HepG2 (cell line): ENCODE data around the gene MLX. TPM values are rescaled to one million over a fixed set of nuclear protein-coding genes. Genes with fewer than 3 reads are reported as not detected.

Experiments
- ARHGAP35 ChIP-seq: sonication (generic); formaldehyde crosslinking; IDR thresholded peaks from 2 replicates; pipeline ENCODE4 v1.9.0; 2022; ENCODE audit warnings: mild to moderate bottlenecking, inconsistent platforms, moderate library complexity, missing genetic modification reagents, borderline replicate concordance
- ELK4 ChIP-seq: sonication (generic); formaldehyde crosslinking; IDR thresholded peaks from 2 replicates; pipeline ENCODE4 v1.9.0; 2021; ENCODE audit warnings: missing genetic modification reagents, borderline replicate concordance
- GLI4 ChIP-seq: sonication (generic); formaldehyde crosslinking; IDR thresholded peaks from 2 replicates; pipeline ENCODE4 v1.5.1; 2020; ENCODE audit warnings: missing genetic modification reagents, mild to moderate bottlenecking, moderate library complexity, borderline replicate concordance
- GZF1 ChIP-seq: sonication (generic); formaldehyde crosslinking; IDR thresholded peaks from 2 replicates; pipeline ENCODE4 v1.5.1; 2020; ENCODE audit warnings: mild to moderate bottlenecking, missing genetic modification reagents
- KIAA2018 ChIP-seq: sonication (generic); formaldehyde crosslinking; IDR thresholded peaks from 2 replicates; pipeline ENCODE4 v1.5.0; 2020; ENCODE audit warnings: mild to moderate bottlenecking, missing genetic modification reagents, borderline replicate concordance
- MAZ ChIP-seq, 2 experiments: sonication (generic) in 1 of 2; formaldehyde crosslinking in 1 of 2; IDR thresholded peaks; 2 replicates each; pipeline versions ENCODE4 v1.5.0 to v1.6.1; 2012 to 2020; ENCODE audit warnings: low read depth in 2 of 2, mild to moderate bottlenecking in 2 of 2, borderline replicate concordance in 1 of 2, improper control_type of control experiment in 1 of 2, low read length in 1 of 2, missing genetic modification reagents in 1 of 2, moderate library complexity in 1 of 2
- MIER3 ChIP-seq: IDR thresholded peaks from 2 replicates; pipeline ENCODE4 v1.6.1; 2016; ENCODE audit warnings: missing compliant biosample characterization, borderline replicate concordance
- MXD4 ChIP-seq: IDR thresholded peaks from 2 replicates; pipeline ENCODE4 v1.6.1; 2016; ENCODE audit warnings: mild to moderate bottlenecking, missing biosample characterization, missing genetic modification reagents
- NFKB2 ChIP-seq: sonication (generic); formaldehyde crosslinking; IDR thresholded peaks from 2 replicates; pipeline ENCODE4 v1.4.0; 2020; ENCODE audit warnings: missing genetic modification reagents, borderline replicate concordance
- PHB2 ChIP-seq: fragments of 450-650 bp; IDR thresholded peaks from 2 replicates; pipeline ENCODE4 v1.6.1; 2018; ENCODE audit not compliant: partially characterized antibody
- ZBTB38 ChIP-seq: sonication (generic); formaldehyde crosslinking; IDR thresholded peaks from 2 replicates; pipeline ENCODE4 v1.5.1; 2020; ENCODE audit warnings: mild to moderate bottlenecking, missing genetic modification reagents
- ZNF543 ChIP-seq: sonication (generic); formaldehyde crosslinking; IDR thresholded peaks from 2 replicates; pipeline ENCODE4 v1.4.0; 2020; ENCODE audit warnings: mild to moderate bottlenecking, missing genetic modification reagents
- polyA plus RNA-seq, 8 experiments: library from polyadenylated mRNA; depleted of rRNA in 3 of 8; stranded (reverse) in 7 of 8; unstranded in 1 of 8; fragments of >200 nt; fragmentation: Illumina TruSeq in 4 of 8; extraction: Trizol in 4 of 8; gene quantifications; 2 replicates each; pipeline versions ENCODE4 v1.2.1 to v1.2.3, GENCODE V29; 2011 to 2016; ENCODE audit warnings: low read depth in 4 of 8, missing spikeins in 1 of 8, mixed read lengths in 1 of 8; ENCODE audit not compliant: insufficient read depth in 1 of 8
- total RNA-seq, 5 experiments: library from RNA; depleted of rRNA; stranded (reverse); fragments of >200 nt; fragmentation: Illumina TruSeq; extraction: Trizol; gene quantifications; 2 replicates each; pipeline ENCODE4 v1.2.3, GENCODE V29; 2016; ENCODE audit warnings: low read depth in 1 of 5
- TF ChIP-seq, protein P1 (sequence below): sonication (generic); formaldehyde crosslinking; IDR thresholded peaks from 2 replicates; pipeline ENCODE4 v1.4.0; 2020; ENCODE audit warnings: mild to moderate bottlenecking, missing genetic modification reagents
- TF ChIP-seq, protein P2 (sequence below): sonication (generic); formaldehyde crosslinking; IDR thresholded peaks from 2 replicates; pipeline ENCODE4 v1.8.0; 2022; ENCODE audit warnings: missing genetic modification reagents, mild to moderate bottlenecking, inconsistent platforms, borderline replicate concordance
- TF ChIP-seq, protein P3 (sequence below): fragments of 450-650 bp; IDR thresholded peaks from 2 replicates; pipeline ENCODE4 v1.6.1; 2016

The MLX gene
- total and polyA plus RNA-seq, 2 of the 13 experiments (the other 11 are each of a cell fraction or from before 2014, with no cell fraction given), result 38.9 to 74.4 TPM

DNA sequence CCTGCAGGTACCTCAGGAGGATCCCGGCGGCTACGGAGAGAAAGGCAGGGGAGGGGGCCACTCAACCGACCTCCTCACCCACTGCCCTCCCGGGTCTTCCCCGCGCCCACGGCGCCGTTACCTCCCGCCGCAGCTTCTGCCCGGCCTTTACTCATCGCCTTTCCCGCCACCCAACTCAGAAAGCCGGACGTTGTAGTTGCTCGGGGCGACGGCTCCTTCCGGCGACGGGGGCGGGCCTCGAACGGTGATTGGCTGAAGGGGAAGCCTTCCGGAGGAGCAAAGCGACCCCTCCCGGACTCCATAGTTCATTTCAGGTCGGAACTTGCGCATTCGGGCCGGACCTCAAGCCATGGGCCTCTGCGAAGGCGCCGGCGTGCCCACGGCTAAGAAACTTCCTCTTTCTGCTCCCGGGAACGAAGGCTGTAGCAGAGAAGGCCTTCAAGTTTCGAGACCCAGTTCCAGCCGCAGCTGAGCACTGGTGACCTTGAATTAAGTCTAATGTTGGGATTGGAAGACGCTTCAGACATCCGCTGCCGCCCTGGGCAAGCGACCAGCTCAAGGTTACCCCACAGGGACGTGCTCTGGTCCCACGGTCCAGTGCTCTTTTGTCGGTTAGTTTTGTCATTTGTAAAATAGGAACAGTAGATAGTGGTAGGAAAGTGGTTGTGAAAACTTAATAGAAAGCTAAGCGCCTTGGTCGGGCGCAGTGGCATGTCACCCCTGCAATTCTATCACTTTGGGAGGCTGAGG, 10.8 kb downstream of the MLX start, which contains the start of gene PSMC3IP (continued):
- TF ChIP-seq GLI4, result peak; percentile 84
- no peak for TF ChIP-seq KIAA2018 (CRISPR knock-in tag)
- peak; percentile 62; the same call in 1 of the 2 replicates for TF ChIP-seq NFKB2
- TF ChIP-seq MIER3 (CRISPR knock-in tag), result no peak
- TF ChIP-seq, protein P1, sequence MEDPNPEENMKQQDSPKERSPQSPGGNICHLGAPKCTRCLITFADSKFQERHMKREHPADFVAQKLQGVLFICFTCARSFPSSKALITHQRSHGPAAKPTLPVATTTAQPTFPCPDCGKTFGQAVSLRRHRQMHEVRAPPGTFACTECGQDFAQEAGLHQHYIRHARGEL (CRISPR knock-in tag), result peak; percentile 87; the same call in 1 of the 2 replicates
- TF ChIP-seq ELK4 (CRISPR knock-in tag), result no peak
- peak; percentile 73; the same call in 1 of the 2 replicates for TF ChIP-seq ZNF543 (CRISPR knock-in tag)
- TF ChIP-seq GZF1, result peak; percentile 75; the same call in 1 of the 2 replicates
- TF ChIP-seq, protein P2, sequence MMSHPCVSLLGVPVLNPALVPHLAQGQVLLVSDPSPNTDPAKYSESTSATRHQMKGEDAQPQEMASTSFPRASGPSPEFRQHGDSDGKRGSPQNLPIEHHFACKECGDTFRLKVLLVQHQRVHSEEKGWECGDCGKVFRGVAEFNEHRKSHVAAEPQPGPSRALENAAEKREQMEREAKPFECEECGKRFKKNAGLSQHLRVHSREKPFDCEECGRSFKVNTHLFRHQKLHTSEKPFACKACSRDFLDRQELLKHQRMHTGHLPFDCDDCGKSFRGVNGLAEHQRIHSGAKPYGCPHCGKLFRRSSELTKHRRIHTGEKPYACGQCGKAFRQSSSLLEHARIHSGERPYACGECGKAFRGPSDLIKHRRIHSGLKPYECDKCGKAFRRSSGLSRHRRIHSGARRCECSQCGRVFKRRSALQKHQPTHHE (CRISPR knock-in tag), result no peak
- 0 out of 2 replicates have a peak, but pooled peaks have one; percentile 29 for TF ChIP-seq ZBTB38 (CRISPR knock-in tag)
- TF ChIP-seq, protein P3, sequence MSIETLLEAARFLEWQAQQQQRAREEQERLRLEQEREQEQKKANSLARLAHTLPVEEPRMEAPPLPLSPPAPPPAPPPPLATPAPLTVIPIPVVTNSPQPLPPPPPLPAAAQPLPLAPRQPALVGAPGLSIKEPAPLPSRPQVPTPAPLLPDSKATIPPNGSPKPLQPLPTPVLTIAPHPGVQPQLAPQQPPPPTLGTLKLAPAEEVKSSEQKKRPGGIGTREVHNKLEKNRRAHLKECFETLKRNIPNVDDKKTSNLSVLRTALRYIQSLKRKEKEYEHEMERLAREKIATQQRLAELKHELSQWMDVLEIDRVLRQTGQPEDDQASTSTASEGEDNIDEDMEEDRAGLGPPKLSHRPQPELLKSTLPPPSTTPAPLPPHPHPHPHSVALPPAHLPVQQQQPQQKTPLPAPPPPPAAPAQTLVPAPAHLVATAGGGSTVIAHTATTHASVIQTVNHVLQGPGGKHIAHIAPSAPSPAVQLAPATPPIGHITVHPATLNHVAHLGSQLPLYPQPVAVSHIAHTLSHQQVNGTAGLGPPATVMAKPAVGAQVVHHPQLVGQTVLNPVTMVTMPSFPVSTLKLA, result no peak
- TF ChIP-seq MAZ (IDR thresholded peaks at IDR 0.05; ENCODE audit: borderline replicate concordance, low read depth, low read length), result peak; percentile 84
- peak; percentile 83 for TF ChIP-seq MAZ (CRISPR knock-in tag; IDR thresholded peaks at IDR 0.05; ENCODE audit: low read depth)
- no peak for TF ChIP-seq PHB2
- TF ChIP-seq ARHGAP35 (CRISPR knock-in tag), result 0 out of 2 replicates have a peak, but pooled peaks have one; percentile 20
- no peak for TF ChIP-seq MXD4 (CRISPR knock-in tag)
